Measurements from ENCODE around the gene DOCK3.
"Not testable (repeated sequence)": the region's sequence is repeated elsewhere in the genome, so short reads cannot be mapped to it uniquely, and the experiment has no call there.

Gene DOCK3

DNA sequence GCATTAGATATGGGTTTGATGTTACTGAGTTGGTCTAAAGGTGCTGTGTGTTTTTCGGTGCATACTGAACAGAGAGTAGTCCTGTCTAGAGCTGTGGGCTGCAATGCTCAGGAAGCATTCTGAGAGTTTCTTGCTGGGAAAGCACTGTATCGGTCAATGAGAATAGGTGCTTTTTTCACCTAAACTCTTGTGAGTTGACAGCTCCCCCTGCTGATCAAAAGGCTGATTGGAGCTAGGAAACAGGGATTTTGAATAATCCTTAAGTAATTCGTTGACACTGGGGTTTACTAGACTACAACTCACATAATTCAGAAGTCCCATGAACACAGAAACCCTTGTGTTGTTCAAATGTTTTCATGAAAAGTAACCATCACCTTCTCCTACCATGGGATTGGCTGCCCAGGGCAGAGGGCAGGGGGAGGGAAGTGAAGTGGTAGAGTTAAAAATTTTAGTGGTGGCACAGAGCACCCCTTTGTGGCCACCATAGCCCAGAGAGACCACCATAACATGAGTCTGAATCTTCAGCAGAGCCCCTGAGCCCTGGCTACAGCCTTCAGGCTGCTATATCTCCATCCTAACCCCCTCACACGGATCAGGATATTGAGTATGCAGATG is 697.3 kb downstream of the DOCK3 start:
- DNase-seq (ENCODE audit: low spot score): peak; percentile 79

DNA sequence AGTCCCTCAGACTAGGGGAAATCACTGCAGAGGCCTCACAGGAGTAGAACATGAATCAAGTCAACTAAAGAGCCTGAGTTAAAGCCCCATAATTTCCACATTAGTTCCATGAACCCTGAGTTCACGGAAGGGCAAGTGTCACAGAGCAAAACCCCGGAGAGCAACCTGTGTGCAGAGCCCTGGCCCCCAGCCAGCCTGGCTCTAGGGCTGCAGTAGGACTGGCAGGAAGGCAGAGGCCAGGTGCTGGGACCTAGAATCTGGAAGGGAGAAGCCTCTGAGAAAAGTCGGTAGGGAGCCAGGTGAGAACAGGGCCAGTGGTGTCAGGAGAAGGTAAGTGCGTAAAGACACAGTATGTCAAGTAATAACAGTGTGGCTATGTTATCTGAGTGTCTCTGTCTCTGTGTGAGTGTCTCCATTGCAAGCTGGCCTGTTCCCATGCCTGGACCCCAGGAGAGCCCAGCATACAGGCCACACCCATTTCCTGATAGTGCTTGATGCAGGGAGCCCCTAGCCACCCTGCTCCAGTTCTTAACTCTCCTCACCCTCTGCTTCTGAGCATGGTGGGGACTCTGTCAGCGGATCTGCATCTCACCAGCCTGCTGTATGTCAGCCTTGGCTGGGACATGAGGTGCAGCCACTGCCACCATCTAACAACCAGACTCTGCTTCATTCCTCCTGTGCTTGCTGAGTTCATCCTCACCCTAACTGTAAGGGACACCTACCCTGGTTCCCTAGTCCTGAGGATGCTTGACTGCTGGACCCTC is 699.1 kb downstream of the DOCK3 start:
- DNase-seq (ENCODE audit: low spot score): no peak

DNA sequence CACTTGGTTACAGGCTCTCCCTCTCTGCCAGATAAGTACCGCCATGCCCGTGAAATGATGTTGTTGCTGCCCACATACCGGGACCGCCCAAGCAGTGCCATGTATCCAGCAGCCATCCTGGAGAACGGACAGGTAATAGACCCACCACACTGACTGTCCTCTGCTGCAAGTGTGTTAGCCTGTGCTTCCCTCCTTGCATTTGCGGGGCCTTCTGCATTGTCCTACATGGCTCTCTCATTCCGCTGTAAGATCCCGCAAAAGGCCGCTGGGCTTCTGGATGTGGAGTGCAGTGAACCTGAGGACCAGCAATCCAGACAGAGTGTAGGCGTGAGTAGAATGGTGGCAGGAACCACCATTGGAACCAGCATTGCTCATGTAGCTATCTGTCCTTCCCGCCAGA is 699.7 kb downstream of the DOCK3 start:
- DNase-seq (ENCODE audit: low spot score): no peak

DNA sequence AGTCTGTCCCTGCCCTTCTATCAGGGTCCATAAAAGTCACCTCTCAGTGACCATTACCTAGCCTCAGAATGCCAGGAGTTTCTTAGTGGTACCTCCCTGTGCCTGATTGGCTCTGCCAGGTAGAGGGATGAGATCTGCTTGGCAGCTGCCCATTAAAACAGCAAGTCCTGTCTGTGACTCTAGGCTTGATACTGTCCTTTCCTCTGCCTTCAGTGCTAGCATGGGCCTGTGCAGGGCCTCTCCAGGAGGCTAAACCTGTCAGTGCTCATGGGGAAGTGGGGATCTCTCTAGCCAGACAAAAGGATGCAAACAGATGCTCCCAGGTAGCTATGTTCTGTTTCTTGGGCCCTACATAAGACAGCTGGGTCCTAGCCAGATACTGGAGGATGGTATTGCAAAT is 700.4 kb downstream of the DOCK3 start:
- DNase-seq (ENCODE audit: low spot score): no peak

DNA sequence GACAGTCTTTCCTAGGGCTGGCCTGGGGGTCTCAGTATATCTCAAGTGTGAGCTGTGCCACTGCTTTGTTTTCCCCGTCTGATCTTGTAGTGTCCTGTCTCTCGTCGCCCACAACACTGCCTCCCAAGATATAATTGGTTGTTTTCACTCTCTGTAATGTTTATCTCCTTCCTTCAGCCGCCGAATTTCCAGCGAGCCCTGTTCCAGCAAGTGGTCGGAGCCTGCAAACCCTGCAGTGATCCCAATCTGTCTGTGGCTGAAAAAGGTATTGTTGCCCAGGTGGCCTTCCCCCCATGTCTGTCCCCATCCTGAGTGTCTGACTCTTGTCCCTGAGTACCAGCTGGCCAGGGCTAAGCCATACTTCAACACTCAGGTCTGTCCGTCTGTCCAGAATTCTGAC is 700.8 kb downstream of the DOCK3 start:
- DNase-seq (ENCODE audit: low spot score): no peak

DNA sequence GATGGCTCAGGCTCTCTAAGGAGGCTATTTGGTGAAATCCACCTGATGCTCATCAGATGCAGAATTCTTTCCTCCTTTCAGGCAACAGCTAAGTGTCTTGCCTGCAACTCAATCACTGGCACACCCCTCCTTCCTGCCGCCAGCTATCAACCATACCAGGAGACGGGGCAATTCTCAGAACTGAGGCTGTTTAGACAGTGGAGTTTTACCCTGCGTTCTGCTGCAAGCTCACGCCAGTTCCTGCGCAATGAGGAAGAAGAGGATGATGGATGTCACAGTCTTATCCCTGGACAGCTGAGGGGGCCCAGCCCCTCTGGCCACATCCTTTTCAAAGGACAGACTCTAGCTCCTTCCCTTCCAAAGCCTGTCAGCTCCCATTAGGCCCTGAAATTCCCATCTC is 703.3 kb downstream of the DOCK3 start:
- DNase-seq (ENCODE audit: low spot score): no peak

DNA sequence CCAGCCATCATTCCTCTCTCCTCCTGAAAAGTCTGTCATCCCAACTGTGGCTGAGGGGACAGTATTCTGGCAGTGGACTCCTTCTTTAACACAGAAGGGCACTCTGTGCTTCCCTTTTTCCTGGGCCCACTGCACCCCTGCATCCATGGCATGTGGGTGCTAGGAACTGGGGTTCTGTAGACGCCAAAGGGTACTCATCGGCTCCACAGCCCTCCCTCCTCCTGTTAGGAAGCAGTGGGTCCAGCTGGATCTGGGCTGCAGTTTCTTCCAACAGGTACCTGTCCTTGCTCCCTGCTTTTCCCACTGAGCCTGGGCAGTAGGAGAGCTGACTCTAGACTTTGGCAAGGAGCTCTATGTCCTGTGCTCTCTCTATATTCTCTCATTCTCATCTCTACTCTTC is 704.0 kb downstream of the DOCK3 start:
- DNase-seq (ENCODE audit: low spot score): no peak

DNA sequence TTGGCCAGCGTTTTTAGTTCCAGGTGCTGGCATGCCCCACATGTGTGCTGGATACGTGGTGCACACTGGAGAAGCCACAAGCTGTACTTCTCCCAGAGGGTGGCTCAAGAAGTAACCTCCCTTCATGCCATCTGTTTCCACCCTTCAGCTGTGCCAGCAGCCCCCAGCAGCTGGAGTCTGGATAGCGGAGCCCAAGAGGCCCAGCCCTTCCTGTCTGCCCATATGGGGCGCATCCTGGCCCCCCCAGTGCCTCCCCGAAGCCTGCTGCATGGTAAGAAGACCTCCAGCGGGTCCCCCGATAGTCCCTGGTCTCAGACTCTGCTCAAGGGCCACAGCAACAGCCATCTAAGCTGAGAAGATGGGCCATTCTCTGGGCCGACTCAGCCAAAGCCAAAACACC is 704.6 kb downstream of the DOCK3 start:
- no peak for DNase-seq (ENCODE audit: low spot score)

DNA sequence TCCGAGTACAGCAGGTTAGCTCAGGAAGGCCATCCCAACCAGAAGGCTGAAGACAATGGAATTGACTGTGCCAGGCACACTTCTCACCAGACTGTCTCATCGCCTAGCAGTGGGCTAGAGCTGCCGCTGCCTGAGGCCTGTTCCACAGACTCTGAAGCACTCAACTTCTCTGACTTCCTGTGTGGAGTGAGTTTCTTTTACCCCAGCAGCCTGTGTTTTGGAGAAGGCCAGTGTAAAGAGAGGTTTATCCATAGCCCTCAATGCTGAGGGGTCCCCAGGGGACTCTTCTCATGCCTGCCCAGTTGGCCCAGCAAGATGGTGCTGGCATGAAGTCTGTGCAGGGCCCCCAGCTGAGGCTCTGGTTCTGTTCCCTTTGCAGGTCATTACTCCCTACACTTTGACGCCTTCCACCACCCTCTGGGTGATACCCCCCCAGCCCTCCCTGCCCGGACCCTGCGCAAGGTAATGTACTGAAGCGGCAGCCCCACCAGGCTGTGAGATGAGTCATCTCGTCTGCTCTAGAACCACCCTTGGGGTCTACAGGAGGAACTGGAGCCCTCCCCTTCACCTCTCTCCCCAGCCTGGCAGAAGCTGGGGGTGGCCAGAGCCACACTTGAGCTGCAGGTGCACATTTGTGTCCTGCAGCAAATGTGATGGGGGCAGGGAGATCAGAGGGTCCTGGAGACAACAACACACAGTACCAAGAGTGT is 705.2 kb downstream of the DOCK3 start:
- DNase-seq (ENCODE audit: low spot score): no peak

DNA sequence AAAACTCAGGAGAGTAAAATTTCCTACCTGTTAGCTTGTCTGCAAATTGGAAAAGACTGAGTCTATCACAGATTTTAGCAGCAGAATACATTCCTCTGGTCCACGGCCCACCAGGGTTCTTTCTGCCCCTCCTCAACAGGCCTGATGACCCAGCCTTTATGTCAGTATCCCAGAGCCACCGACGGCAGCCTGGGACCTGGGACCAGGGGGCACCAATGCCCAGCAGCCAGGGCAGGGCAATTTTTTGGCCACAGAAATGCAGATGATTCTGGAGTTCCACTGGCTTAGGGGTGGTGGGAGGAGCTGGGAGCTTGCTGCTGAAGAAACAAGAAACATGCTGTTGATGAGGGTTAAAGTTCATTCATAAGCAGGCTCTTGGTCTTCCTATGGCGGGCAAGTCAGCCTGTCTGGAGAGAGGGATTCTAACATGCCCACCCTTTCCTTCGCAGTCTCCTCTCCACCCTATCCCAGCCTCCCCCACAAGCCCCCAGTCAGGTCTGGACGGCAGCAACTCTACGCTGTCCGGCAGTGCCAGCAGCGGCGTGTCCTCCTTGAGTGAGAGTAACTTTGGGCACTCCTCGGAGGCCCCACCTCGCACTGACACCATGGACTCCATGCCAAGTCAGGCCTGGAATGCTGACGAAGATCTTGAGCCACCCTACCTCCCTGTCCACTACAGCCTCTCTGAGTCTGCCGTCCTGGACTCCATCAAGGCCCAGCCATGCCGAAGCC is 706.0 kb downstream of the DOCK3 start:
- no peak for DNase-seq (ENCODE audit: low spot score)

DNA sequence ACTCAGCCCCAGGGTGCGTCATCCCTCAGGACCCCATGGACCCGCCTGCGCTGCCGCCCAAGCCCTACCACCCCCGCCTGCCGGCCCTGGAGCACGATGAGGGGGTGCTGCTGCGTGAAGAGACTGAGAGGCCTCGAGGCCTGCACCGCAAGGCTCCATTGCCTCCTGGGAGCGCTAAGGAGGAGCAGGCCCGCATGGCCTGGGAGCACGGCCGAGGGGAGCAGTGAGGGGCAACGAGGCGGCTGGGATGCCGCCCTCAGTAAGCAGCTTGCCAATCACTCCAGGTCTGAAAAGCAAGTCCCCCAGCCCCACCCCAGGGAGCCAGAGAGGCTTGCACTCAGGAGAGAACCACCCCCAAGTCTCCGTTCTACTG is 706.6 kb downstream of the DOCK3 start:
- DNase-seq (ENCODE audit: low spot score): no peak

DNA sequence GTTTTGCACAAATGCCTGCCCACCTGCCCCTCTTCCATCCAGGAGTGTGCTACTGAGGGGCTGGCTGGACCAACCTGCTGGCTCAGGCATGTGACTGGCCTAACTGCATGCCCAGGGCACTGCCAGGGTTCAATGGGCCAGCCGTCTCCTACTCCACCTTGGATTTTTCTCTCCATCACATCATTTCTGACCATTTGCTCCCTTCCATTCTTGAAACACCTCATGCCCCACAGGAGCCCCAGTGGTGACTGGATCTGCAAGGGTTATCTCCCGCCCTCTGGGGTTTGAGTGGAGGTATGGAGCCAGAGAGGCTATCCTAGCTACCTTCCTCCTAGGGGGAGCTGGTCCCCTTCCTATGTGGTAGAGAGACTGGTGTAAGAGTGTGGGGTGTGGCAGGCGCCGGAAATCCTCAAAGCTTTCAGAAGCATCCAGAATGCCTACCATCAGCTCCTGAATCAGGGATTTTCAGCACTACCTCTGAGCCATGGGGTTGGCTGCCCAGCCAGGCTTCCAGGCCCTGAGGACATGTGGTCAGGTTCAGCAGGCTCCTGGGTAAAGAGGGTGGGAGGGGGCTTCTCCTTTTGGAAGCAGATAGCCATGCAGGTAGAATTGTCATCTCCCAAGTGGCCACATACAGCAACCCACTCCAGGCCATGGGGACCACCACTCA is 707.5 kb downstream of the DOCK3 start:
- no peak for DNase-seq (ENCODE audit: low spot score)

DNA sequence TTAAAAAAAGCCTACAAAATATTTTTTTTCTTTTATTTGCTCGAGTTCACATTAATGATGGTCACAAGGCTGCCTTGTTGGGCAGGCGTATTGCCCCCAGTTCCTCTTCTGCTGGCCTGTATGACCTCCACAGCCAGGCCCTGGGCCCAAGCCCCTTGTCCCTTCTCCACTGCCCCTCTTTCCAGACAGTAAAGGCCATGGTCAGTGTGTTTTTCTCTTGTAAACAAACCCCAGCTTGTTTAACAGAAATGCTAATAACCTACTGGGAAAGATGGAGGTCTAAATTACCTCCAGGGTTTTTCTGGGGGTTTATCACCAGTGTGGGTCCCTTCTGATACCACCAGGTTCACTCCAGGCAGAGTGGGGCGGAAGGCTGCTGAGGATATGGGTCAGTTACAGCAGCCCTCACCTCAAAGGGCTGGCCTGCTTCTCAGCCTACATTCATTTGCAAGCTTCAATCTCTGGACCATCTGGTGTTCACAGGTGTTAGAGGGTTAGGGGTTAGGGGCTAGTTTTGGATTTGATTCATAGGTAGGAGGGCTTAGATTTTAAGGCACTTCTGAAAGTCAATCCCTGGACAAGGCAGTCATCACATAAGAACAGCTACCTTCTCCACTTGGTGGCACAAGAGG is 708.3 kb downstream of the DOCK3 start:
- no peak for DNase-seq (ENCODE audit: low spot score)

DNA sequence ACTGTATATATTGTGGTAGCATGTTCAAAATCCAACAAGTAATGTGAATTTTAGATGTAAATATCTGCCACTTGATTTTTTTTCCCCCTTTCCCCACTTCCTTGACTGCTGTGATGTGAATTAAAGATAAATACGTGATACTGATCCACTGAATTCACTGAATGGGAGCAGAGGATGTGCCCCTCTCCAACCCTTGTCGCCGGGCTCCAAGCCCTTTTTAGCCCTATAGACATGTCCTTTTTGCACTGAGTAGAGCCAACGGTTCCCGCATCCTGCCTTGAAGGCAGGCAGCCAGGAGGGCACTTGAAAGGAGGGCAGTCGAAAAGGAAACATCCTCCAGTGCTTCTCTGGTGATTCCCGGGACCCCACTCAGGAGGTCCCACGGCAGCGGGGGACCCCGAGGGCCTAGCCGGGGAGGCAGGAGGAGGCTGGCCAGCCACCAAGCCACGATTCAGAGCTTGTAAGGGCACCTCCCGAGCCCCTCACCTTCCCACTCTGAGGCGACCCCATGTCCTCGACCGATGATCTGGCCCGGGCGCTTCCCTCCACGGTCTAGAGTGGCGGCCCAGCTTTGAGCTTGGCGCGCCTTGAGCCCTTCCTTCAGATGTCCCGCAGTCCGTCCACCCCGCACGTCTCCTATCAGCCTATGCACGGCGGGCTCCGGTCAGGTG is 709.5 kb downstream of the DOCK3 start:
- DNase-seq (ENCODE audit: low spot score): no peak

DNA sequence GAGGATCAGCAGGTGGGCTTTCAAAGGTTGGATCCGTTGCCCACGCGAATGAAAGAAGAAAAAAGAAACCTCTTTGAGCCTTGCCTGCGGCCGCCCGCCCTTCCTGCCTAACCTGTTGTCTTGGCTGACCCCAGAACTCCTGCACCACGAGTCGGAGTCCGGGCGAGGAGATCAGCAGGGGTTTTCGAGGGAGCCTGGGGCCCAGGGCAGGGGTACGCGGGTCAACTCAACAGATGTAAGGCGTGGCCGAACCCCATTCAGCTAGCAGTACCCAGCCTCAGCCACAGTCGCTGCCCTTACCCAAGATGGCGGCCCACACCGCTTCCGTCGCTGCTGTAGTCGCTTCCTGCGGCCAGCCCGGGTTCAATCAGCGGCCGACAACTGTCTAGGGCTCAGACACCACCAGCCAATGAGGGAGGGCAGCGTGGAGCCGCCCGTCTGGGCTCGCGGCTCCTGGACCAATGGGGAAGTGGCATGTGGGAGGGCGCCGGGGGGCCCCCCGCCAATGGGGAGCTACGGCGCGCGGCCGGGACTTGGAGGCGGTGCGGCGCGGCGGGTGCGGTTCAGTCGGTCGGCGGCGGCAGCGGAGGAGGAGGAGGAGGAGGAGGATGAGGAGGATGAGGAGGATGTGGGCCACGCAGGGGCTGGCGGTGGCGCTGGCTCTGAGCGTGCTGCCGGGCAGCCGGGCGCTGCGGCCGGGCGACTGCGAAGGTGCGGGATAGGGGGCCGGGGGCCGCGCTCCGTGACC is 710.2 kb downstream of the DOCK3 start, which contains the start of gene MANF:
MANF (plus strand) TSS at position 566 of the 748 bp plus-strand sequence; CDS start at position 618, 52 bp downstream.
- peak; percentile 98 for DNase-seq (ENCODE audit: low spot score)

DNA sequence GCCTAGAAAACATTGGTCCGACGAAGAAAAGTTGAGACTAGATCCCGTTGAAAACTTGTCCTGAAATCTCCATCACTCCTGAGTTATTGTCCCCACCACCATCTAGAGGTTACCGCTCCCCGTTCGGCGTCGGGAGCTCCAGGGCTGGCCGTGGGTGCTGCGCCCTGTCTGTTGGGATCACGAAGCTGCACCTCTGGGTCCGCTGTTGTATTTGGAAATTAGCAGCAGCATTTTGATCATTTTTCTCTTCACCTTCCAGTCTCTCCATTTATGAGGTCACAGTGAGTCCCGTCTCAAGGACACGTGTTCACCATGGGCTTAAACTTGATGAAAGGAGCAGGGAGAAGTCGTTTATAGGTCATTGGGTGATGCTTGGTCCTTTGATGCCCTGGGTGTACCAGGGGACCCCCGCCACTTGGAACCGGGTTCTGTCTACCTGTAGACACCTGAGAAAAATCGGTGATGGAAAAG is 710.9 kb downstream of the DOCK3 start:
- no peak for DNase-seq (ENCODE audit: low spot score)

DNA sequence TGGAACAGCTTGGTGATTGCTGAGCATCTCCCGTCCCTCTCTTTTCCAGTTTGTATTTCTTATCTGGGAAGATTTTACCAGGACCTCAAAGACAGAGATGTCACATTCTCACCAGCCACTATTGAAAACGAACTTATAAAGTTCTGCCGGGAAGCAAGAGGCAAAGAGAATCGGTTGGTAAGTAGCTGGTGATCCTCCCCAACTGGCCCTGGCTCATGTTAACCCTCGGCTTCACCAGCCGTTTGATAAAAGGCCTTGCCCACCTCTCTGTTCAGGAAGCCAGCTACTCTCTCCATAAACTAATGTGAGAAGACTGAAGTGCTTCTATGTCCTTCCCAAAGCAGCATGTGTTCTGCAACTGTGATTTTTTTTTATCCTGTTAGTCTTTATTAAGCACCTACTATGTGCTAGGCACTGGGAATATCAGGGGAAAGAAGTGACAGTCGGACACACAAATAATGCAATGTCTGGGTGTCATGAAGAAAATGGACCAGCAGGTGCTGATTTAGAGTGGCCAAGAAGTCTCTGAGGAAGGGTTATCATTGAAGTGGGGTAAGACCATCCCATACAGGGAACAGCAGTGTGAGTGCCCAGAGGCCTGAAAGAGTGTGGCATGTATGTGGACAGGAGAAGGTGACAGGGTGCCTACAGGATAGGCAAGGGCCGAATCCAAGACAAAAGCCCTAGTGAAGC is 711.6 kb downstream of the DOCK3 start:
- no peak for DNase-seq (ENCODE audit: low spot score)

DNA sequence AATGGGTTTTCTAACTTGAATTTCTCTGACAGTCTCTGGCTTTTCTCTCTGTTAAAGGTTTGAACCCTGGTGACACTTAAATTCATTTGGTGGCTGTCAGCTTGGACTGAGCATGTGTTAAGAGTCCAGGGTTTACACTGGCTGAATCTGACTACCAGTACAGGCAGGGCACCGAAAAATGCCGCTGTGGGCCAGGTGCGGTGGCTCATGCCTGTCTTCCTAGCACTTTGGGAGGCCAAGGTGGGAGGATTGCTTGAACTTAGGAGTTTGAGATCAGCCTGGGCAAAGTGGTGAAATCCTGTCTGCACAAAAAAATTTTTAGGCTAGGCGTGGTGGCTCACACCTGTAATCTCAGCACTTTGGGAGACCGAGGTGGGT is 712.1 kb downstream of the DOCK3 start:
- DNase-seq (ENCODE audit: low spot score): no peak

DNA sequence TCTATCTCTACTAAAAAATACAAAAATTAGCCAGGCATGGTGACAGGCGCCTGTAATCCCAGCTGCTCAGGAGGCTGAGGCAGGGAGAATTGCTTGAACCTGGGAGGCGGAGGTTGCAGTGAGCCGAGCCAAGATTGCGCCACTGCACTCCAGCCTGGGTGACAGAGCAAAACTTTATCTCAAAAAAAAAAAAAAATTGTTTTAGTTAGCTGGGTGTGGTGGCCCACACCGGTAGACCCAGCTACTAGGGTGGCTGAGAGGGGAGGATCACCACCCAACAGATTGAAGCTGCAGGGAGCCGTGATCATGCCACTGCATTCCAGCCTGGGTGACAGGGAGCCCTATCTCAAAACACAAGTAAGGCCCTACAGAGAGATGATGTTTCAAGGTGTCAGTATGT is 712.6 kb downstream of the DOCK3 start:
- DNase-seq (ENCODE audit: low spot score): not testable (repeated sequence)
